Measurements from ENCODE around the gene ZKSCAN8. TPM values are rescaled to one million over a fixed set of nuclear protein-coding genes. Genes with fewer than 3 reads are reported as not detected.

ZKSCAN8 gene
- total RNA-seq, 1 experiment from 2014 or later = 25.4 TPM

- no peak for TF ChIP-seq CTCF (conservative IDR thresholded peaks at IDR 0.05)
- H3K23ac ChIP-seq (ENCODE audit: insufficient read length, low read depth, low read length) = no peak overlapping the region
- no peak overlapping the region for H3K18ac ChIP-seq (ENCODE audit: insufficient read length, low read depth, low read length)
- no peaks in the 10 kb centered on the region for H3K79me2 ChIP-seq (ENCODE audit: insufficient read depth, low read length)
- H3K27ac Mint-ChIP-seq = no peak overlapping the region
- no peak overlapping the region for H2BK120ac ChIP-seq (ENCODE audit: low read depth, low read length, poor library complexity, severe bottlenecking)
- H3K9ac ChIP-seq (ENCODE audit: extremely low read depth, insufficient read length, low read length) = no peak overlapping the region
- no peaks in the 10 kb centered on the region for H3K36me3 Mint-ChIP-seq (ENCODE audit: insufficient read depth in 1 of 3, low read depth in 3 of 3)
- no peaks in the 10 kb centered on the region for H4K20me1 ChIP-seq (ENCODE audit: control insufficient read depth, insufficient read depth, insufficient read length)
- H4K8ac ChIP-seq (replicated peaks; ENCODE audit: insufficient read length, low read depth, low read length) = no peak overlapping the region
- no peak overlapping the region for H2BK15ac ChIP-seq (ENCODE audit: low read depth, low read length)
- H3K27me3 Mint-ChIP-seq (ENCODE audit: low read depth) = peaks cover 57% of the 10 kb centered on the region
- no peak overlapping the region for H2AFZ ChIP-seq (ENCODE audit: low read length)
- H3K4me1 ChIP-seq (ENCODE audit: insufficient read depth, low read length) = no peaks in the 10 kb centered on the region
- no peak for DNase-seq
- H3K56ac ChIP-seq (ENCODE audit: insufficient read length, low read depth, low read length) = no peak overlapping the region
- H3T11ph ChIP-seq (ENCODE audit: low read length) = no peak overlapping the region
- no peak overlapping the region for H3K27ac ChIP-seq (ENCODE audit: insufficient read length, low read depth, low read length)
- H3K4me1 Mint-ChIP-seq = no peaks in the 10 kb centered on the region
- H3K4me3 Mint-ChIP-seq = no peak overlapping the region
- H4K5ac ChIP-seq (ENCODE audit: insufficient read length, low read depth, low read length) = no peak overlapping the region
- no peak overlapping the region for H3K4me2 ChIP-seq (ENCODE audit: insufficient read depth, insufficient read length, low read length)
- no peak overlapping the region for H2BK20ac ChIP-seq (ENCODE audit: low read depth, low read length, poor library complexity, severe bottlenecking)
- H2BK12ac ChIP-seq (ENCODE audit: insufficient read length, low read depth, low read length) = no peak overlapping the region
- H3K23me2 ChIP-seq (ENCODE audit: insufficient read length, low read depth, low read length, poor library complexity, severe bottlenecking) = no peaks in the 10 kb centered on the region
- H3K9me3 ChIP-seq (ENCODE audit: control insufficient read depth, low read depth, low read length) = no peaks in the 10 kb centered on the region
- no peaks in the 10 kb centered on the region for H3K79me1 ChIP-seq (ENCODE audit: insufficient read depth, low read depth, low read length, poor library complexity, severe bottlenecking)
- no peak overlapping the region for H3K4ac ChIP-seq (ENCODE audit: low read depth, low read length)
- H3K9me3 Mint-ChIP-seq = no peaks in the 10 kb centered on the region
- WGBS (ENCODE audit: extremely low coverage, insufficient read length, low lambda C conversion rate) = no CpG with 5 or more reads among the region's 1 CpG
- H4K91ac ChIP-seq (ENCODE audit: insufficient read length, low read depth, low read length) = no peak overlapping the region
- no peak overlapping the region for H2AK5ac ChIP-seq (ENCODE audit: insufficient read length, low read length)
- H2BK5ac ChIP-seq (ENCODE audit: insufficient read length, low read length) = no peak overlapping the region
- H3K27me3 ChIP-seq (ENCODE audit: insufficient read depth, low read length) = no peaks in the 10 kb centered on the region
- no peak overlapping the region for H3K14ac ChIP-seq (ENCODE audit: insufficient read depth, low read length)
These were observed 26.2 kb downstream of the ZKSCAN8 start for GRCh38 chr6:28167926-28168325.
